ENCODE data around the gene CABP2. TPM values are rescaled to one million over a fixed set of nuclear protein-coding genes. Genes with fewer than 3 reads are reported as not detected.

The CABP2 gene
- total RNA-seq, 1 experiment from 2014 or later: not detected

DNA sequence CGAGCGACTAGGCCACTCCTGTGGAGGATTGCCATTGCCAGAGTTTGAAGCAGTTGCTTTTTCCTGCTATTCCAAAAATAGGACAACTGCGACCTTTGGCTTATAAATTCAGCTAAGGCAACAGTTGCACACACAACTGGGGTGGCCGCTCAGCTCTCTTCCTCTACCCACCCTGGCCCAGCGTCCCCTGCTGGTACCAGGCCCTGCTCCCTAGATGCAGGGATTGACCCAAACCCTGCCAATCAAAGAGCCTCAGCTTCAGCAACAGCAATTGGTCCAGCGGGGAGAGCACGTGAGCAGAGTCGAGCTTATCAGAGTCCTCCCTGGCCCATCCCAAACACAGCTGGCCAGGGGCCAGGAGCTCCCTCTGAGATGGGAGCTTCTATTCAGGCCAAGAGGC is 22.0 kb upstream of the CABP2 start:
- DNase-seq: no peak
- Histone ChIP-seq H3F3A (ENCODE audit: low read length, unreplicated experiment) (no peaks in the 10 kb centered on the region), H3K9me2 (replicated peaks; ENCODE audit: low read length) (no peaks in the 10 kb centered on the region), H4K20me1 (ENCODE audit: low read length) (no peaks in the 10 kb centered on the region), H3K4me1 (ENCODE audit: insufficient read depth, low read length) (no peaks in the 10 kb centered on the region), H2AFZ (ENCODE audit: low read length) (no peak overlapping the region), H3K79me2 (ENCODE audit: low read length) (no peaks in the 10 kb centered on the region), H3K27ac (ENCODE audit: low read length) (no peak overlapping the region), H3K9ac (ENCODE audit: low read length) (no peak overlapping the region), H3K4me3 (ENCODE audit: low read length) (no peak overlapping the region), H3K9me3 (ENCODE audit: low read length) (no peaks in the 10 kb centered on the region), H3K36me3 (ENCODE audit: low read depth, low read length) (no peaks in the 10 kb centered on the region), H3K4me2 (ENCODE audit: low read length) (no peak overlapping the region), H3K27me3 (ENCODE audit: low read length) (no peaks in the 10 kb centered on the region)
- no TSS peak for BruUV-seq (replicated peaks)
- intact Hi-C loops (cut with micrococcal nuclease): no loop called here
- no peak for ATAC-seq
- ChIA-PET CTCF (no interaction called here), POLR2A (ENCODE audit: unreplicated experiment) (no interaction called here)
- TF ChIP-seq EZH2 (IDR thresholded peaks at IDR 0.05; ENCODE audit: low read length, unreplicated experiment) (no peak), CTCF (conservative IDR thresholded peaks at IDR 0.05; ENCODE audit: low read depth, low read length) (no peak), EZH2phosphoT487 (IDR thresholded peaks at IDR 0.05; ENCODE audit: borderline replicate concordance, low read length) (no peak)

- H3K9ac ChIP-seq (ENCODE audit: low read length): no peak overlapping the region
- intact Hi-C loops (cut with micrococcal nuclease): no loop called here
- H3K9me3 ChIP-seq (ENCODE audit: low read length): no peaks in the 10 kb centered on the region
- DNase-seq: no peak
- no peaks in the 10 kb centered on the region for H3K27me3 ChIP-seq (ENCODE audit: low read length)
- ChIA-PET POLR2A (ENCODE audit: unreplicated experiment) (no interaction called here), CTCF (no interaction called here)
- H4K20me1 ChIP-seq (ENCODE audit: low read length): no peaks in the 10 kb centered on the region
- no peaks in the 10 kb centered on the region for H3K79me2 ChIP-seq (ENCODE audit: low read length)
- no peak for ATAC-seq
- H3F3A ChIP-seq (ENCODE audit: low read length, unreplicated experiment): no peaks in the 10 kb centered on the region
- no peak overlapping the region for H3K4me2 ChIP-seq (ENCODE audit: low read length)
- H2AFZ ChIP-seq (ENCODE audit: low read length): no peak overlapping the region
- BruUV-seq (replicated peaks): no TSS peak
- H3K4me3 ChIP-seq (ENCODE audit: low read length): no peak overlapping the region
- H3K27ac ChIP-seq (ENCODE audit: low read length): no peak overlapping the region
- TF ChIP-seq EZH2 (IDR thresholded peaks at IDR 0.05; ENCODE audit: low read length, unreplicated experiment): no peak
- no peak for TF ChIP-seq CTCF (conservative IDR thresholded peaks at IDR 0.05; ENCODE audit: low read depth, low read length)
- no peak for TF ChIP-seq EZH2phosphoT487 (IDR thresholded peaks at IDR 0.05; ENCODE audit: borderline replicate concordance, low read length)
- no peaks in the 10 kb centered on the region for H3K36me3 ChIP-seq (ENCODE audit: low read depth, low read length)
- no peaks in the 10 kb centered on the region for H3K9me2 ChIP-seq (replicated peaks; ENCODE audit: low read length)
- no peaks in the 10 kb centered on the region for H3K4me1 ChIP-seq (ENCODE audit: insufficient read depth, low read length)
Observed at GRCh38 chr11:67544616-67545242, 21.5 kb upstream of the CABP2 start.

GRCh38 chr11:67543585-67543984 is 20.3 kb upstream of the CABP2 start:
- Histone ChIP-seq H3K79me2 (ENCODE audit: low read length) (no peaks in the 10 kb centered on the region), H3K9me3 (ENCODE audit: low read length) (no peaks in the 10 kb centered on the region), H3K9ac (ENCODE audit: low read length) (no peak overlapping the region), H4K20me1 (ENCODE audit: low read length) (no peaks in the 10 kb centered on the region), H3K27ac (ENCODE audit: low read length) (no peak overlapping the region), H3K4me1 (ENCODE audit: insufficient read depth, low read length) (no peaks in the 10 kb centered on the region), H2AFZ (ENCODE audit: low read length) (no peak overlapping the region), H3K36me3 (ENCODE audit: low read depth, low read length) (no peaks in the 10 kb centered on the region), H3K27me3 (ENCODE audit: low read length) (no peaks in the 10 kb centered on the region), H3F3A (ENCODE audit: low read length, unreplicated experiment) (no peaks in the 10 kb centered on the region), H3K4me2 (ENCODE audit: low read length) (no peak overlapping the region), H3K9me2 (replicated peaks; ENCODE audit: low read length) (no peaks in the 10 kb centered on the region), H3K4me3 (ENCODE audit: low read length) (no peak overlapping the region)
- no peak for ATAC-seq
- intact Hi-C loops (cut with micrococcal nuclease): no loop called here
- BruUV-seq (replicated peaks): no TSS peak
- POLR2A ChIA-PET (ENCODE audit: unreplicated experiment): no interaction called here
- no peak for DNase-seq
- TF ChIP-seq CTCF (conservative IDR thresholded peaks at IDR 0.05; ENCODE audit: low read depth, low read length) (no peak), EZH2phosphoT487 (IDR thresholded peaks at IDR 0.05; ENCODE audit: borderline replicate concordance, low read length) (no peak), EZH2 (IDR thresholded peaks at IDR 0.05; ENCODE audit: low read length, unreplicated experiment) (no peak)
- CTCF ChIA-PET: no interaction called here

Measured in PC-3 (cell line).